Mucosa of rectum (tissue), 2 donors: ENCODE results near the gene ZNF518B.
"Not testable (repeated sequence)": the region's sequence is repeated elsewhere in the genome, so short reads cannot be mapped to it uniquely, and the experiment has no call there.

Experiments used
- H3K27ac ChIP-seq, 2 donors: one replicate each; pipeline ENCODE4 v1.7.0; 2013; ENCODE audit warnings: inconsistent platforms in 2 of 2, low read depth in 2 of 2, low read length in 2 of 2
- H3K27me3 ChIP-seq, 2 donors: one replicate each; pipeline ENCODE4 v1.7.0; 2013; ENCODE audit warnings: low read length in 2 of 2; ENCODE audit not compliant: control insufficient read depth in 2 of 2, insufficient read depth in 2 of 2
- H3K36me3 ChIP-seq, 2 donors: one replicate each; pipeline ENCODE4 v1.7.0; 2013; ENCODE audit warnings: low read length in 2 of 2; ENCODE audit not compliant: control insufficient read depth in 2 of 2, insufficient read depth in 2 of 2
- H3K4me1 ChIP-seq, 2 donors: one replicate each; pipeline ENCODE4 v1.7.0; 2013; ENCODE audit warnings: low read length in 2 of 2, mild to moderate bottlenecking in 1 of 2; ENCODE audit not compliant: control insufficient read depth in 2 of 2, insufficient read depth in 2 of 2
- H3K4me3 ChIP-seq, 2 donors: one replicate each; pipeline ENCODE4 v1.7.0; 2013; ENCODE audit warnings: low read length in 2 of 2
- H3K9ac ChIP-seq, 2 donors: one replicate each; pipeline ENCODE4 v1.7.0; 2013; ENCODE audit warnings: low read length in 2 of 2, low read depth in 1 of 2, mild to moderate bottlenecking in 1 of 2
- H3K9me3 ChIP-seq, 2 donors: one replicate each; pipeline ENCODE4 v1.7.0; 2013; ENCODE audit warnings: low read length in 2 of 2; ENCODE audit not compliant: control insufficient read depth in 2 of 2
- donor health status: healthy.
- donor health status: Normal muscosa, but diverticular disease.

Gene ZNF518B

GRCh38 chr4:10438924-10439323, 18.3 kb downstream of the ZNF518B start:
- Histone ChIP-seq H3K4me3 (no peak overlapping the region), H3K36me3 (no peaks in the 10 kb centered on the region), H3K9me3 (peaks cover 0 to 6% of the 10 kb centered on the region in 2 donors), H3K27me3 (no peaks in the 10 kb centered on the region), H3K4me1 (no peaks in the 10 kb centered on the region), H3K9ac (no peak overlapping the region), H3K27ac (no peak overlapping the region)

GRCh38 chr4:10437735-10438134, 19.5 kb downstream of the ZNF518B start:
- H3K4me3 ChIP-seq: no peak overlapping the region
- H3K4me1 ChIP-seq: no peaks in the 10 kb centered on the region
- H3K27me3 ChIP-seq: no peaks in the 10 kb centered on the region
- H3K9me3 ChIP-seq: no peaks in the 10 kb centered on the region
- no peak overlapping the region for H3K27ac ChIP-seq
- H3K36me3 ChIP-seq: no peaks in the 10 kb centered on the region
- no peak overlapping the region for H3K9ac ChIP-seq

GRCh38 chr4:10427680-10428079, 29.5 kb downstream of the ZNF518B start:
- H3K9ac ChIP-seq, H3K36me3 ChIP-seq, H3K27me3 ChIP-seq, H3K4me1 ChIP-seq, H3K27ac ChIP-seq, H3K9me3 ChIP-seq, H3K4me3 ChIP-seq: not testable (repeated sequence)

GRCh38 chr4:10421344-10422055, 35.7 kb downstream of the ZNF518B start:
- no peaks in the 10 kb centered on the region for H3K27me3 ChIP-seq
- H3K9ac ChIP-seq: no peak overlapping the region
- no peaks in the 10 kb centered on the region for H3K9me3 ChIP-seq
- H3K36me3 ChIP-seq: no peaks in the 10 kb centered on the region
- no peak overlapping the region for H3K4me3 ChIP-seq
- H3K27ac ChIP-seq: no peak overlapping the region
- H3K4me1 ChIP-seq: peaks cover 0 to 4% of the 10 kb centered on the region in 2 donors

- H3K36me3 ChIP-seq: no peaks in the 10 kb centered on the region
- H3K27ac ChIP-seq: no peak overlapping the region
- H3K27me3 ChIP-seq: no peaks in the 10 kb centered on the region
- no peaks in the 10 kb centered on the region for H3K9me3 ChIP-seq
- H3K9ac ChIP-seq: no peak overlapping the region
- peaks cover 0 to 4% of the 10 kb centered on the region in 2 donors for H3K4me1 ChIP-seq
- no peak overlapping the region for H3K4me3 ChIP-seq
These were observed 39.5 kb downstream of the ZNF518B start for GRCh38 chr4:10417740-10418139.

GRCh38 chr4:10416441-10416840, 40.8 kb downstream of the ZNF518B start:
- H3K4me3 ChIP-seq: no peak overlapping the region
- no peaks in the 10 kb centered on the region for H3K4me1 ChIP-seq
- no peaks in the 10 kb centered on the region for H3K36me3 ChIP-seq
- no peak overlapping the region for H3K9ac ChIP-seq
- no peak overlapping the region for H3K27ac ChIP-seq
- no peaks in the 10 kb centered on the region for H3K9me3 ChIP-seq
- H3K27me3 ChIP-seq: no peaks in the 10 kb centered on the region

GRCh38 chr4:10413177-10413576, 44.0 kb downstream of the ZNF518B start:
- Histone ChIP-seq H3K4me1 (no peaks in the 10 kb centered on the region), H3K9me3 (no peaks in the 10 kb centered on the region), H3K36me3 (no peaks in the 10 kb centered on the region), H3K27me3 (no peaks in the 10 kb centered on the region), H3K4me3 (no peak overlapping the region), H3K27ac (no peak overlapping the region), H3K9ac (no peak overlapping the region)

- Histone ChIP-seq H3K9me3 (no peaks in the 10 kb centered on the region), H3K36me3 (no peaks in the 10 kb centered on the region), H3K9ac (no peak overlapping the region), H3K27me3 (no peaks in the 10 kb centered on the region), H3K27ac (no peak overlapping the region), H3K4me1 (no peaks in the 10 kb centered on the region), H3K4me3 (no peak overlapping the region)
These were observed 51.6 kb downstream of the ZNF518B start for GRCh38 chr4:10405672-10406071.

- H3K27ac ChIP-seq: no peak overlapping the region
- H3K9me3 ChIP-seq: no peaks in the 10 kb centered on the region
- H3K4me1 ChIP-seq: no peaks in the 10 kb centered on the region
- H3K27me3 ChIP-seq: no peaks in the 10 kb centered on the region
- H3K9ac ChIP-seq: no peak overlapping the region
- H3K36me3 ChIP-seq: no peaks in the 10 kb centered on the region
- no peak overlapping the region for H3K4me3 ChIP-seq
These were observed 53.4 kb downstream of the ZNF518B start for GRCh38 chr4:10403633-10404445.

GRCh38 chr4:10395971-10396580, 61.1 kb downstream of the ZNF518B start:
- H3K4me3 ChIP-seq: no peak overlapping the region
- no peaks in the 10 kb centered on the region for H3K4me1 ChIP-seq
- H3K9ac ChIP-seq: no peak overlapping the region
- no peak overlapping the region for H3K27ac ChIP-seq
- no peaks in the 10 kb centered on the region for H3K9me3 ChIP-seq
- H3K36me3 ChIP-seq: no peaks in the 10 kb centered on the region
- H3K27me3 ChIP-seq: no peaks in the 10 kb centered on the region
